ELR (cell line): ENCODE data around the gene HOXD12.
A peak's percentile ranks its signal among the peaks of the same experiment; 100 is the strongest.

Experiments
- DNase-seq: peaks from one replicate; pipeline ENCODE4 v3.0.0-alpha.2; 2015; ENCODE audit warnings: low read depth

HOXD12 gene

DNA sequence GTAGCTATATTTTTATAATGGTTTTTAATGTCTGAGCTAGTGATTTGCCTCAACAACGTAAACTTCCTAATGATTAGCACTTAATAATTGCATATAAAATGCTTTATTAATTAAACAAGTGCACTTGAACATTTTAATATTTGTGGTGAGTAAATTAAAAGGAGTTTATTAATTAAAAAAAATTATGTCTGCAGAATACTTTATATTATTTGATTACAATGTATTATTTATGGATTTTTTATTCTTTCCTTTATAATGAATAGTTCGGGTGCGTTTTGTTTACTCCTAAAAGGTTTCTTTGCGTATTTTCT is 32.2 kb downstream of the HOXD12 start:
- no peak for DNase-seq

GRCh38 chr2:176132205-176133171 is 32.9 kb downstream of the HOXD12 start:
- peak; percentile 43 for DNase-seq

DNA sequence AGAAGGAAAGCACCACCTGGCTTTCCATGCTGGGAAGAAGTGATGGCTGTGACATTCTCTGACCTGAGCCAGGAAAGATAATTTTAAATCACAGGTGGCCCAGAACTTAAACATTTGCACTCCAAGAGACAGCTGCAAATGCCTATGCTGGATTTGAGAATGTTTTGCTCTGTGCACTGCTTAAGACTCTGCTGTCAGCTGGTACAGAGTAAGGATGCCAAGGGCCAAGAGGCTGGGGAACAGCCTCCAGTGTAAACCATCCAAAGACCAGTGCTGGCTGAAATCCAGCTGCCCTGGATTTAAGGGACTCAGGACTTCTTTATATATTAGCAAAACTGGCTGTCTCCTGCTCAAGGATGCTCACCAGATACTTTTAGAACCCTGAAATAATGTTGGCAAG is 33.8 kb downstream of the HOXD12 start:
- DNase-seq, result no peak

- DNase-seq, result no peak
Observed at GRCh38 chr2:176134035-176134434, 34.4 kb downstream of the HOXD12 start.

DNA sequence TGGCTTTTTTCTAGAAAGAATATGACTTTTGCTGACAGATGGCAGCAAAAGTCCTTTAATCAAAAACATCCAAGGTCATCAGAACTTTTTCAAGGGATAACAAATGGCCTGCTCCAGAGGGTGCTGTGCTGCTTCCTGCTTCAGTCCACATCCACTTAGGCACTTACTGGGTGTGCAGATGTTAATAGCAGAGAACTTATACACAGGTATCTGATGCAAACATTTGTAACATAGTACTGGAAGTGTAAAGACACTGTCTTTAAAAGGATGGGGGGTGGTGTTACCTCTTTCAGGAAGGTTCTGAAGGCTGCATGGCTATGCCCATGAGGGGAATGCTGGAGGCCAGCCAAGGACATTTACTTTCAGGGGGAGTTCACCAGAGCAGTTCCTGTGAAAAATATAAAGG is 35.4 kb downstream of the HOXD12 start:
- peak; percentile 66 for DNase-seq

GRCh38 chr2:176136374-176137251 is 37.0 kb downstream of the HOXD12 start:
- DNase-seq, result peak; percentile 61

DNA sequence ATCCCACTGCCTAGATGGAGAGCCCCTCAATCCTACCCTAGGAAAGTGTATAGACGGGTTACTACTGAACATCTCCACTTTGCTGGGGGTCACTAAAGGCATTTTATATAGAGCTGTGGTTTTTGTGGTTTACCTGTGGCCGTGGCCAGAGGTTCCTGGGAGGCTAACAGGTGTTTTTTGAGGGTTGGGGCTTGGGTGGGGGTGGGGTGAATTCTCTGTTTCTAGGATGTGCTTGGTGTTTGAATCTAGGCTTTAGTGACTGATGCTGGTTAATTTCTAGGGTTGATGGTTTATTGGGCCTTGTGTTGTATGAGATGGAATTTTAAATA is 37.6 kb downstream of the HOXD12 start:
- DNase-seq, result no peak

GRCh38 chr2:176137906-176138305 is 38.3 kb downstream of the HOXD12 start:
- DNase-seq, result no peak

DNA sequence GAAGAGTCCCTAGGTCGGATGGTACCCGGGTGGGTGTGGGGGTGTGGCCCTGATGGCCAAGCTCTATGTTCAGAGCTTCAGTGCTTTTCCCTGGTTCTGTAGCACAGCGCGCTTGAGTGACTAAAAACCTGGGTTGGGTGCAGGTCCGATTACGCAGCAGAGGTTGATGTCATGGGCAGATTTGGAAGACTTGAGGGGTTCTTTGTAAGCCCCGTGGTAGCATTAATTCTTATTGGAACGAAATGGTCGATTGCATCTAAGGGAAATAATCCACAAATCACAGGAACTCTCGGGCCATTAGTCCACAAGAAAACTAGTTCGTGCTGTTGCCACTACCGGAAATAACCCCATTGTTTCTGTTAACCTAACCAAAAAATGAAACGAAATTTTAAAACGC is 38.9 kb downstream of the HOXD12 start:
- no peak for DNase-seq

DNA sequence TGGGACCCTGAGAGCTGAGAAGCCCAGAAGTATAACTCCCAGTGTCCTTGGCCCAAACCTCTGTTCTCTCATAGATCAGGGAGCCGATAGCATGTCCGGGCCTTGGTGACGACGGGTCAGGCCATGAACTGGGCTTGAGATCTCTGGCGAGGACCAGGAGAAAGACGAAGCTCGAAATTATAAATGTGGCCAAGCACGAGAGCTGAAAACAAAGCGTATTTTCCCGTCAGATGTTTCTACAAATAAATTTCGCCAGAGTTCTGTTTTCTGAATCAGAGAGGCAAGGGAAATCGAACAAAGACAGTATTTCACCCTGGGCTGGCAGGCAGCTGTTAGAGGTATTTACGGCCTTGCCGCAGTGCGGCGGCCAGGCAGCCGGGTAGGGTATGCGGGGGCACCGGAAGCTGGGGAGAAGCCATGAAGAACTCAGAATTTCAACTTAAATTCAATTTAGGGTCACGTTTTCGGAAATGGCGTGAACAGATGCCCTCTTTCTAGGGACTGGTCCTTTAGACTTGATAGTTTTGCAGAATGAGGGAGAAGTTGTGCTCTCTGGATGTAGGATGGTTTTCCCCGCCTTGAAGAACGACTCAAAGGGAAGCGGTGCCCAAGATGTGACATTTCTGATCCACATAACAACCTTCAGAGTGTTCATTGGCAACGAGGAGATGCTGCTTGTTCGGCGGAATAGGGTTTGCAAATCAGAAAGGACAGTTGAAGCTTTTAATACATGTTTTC is 39.5 kb downstream of the HOXD12 start:
- DNase-seq, result no peak

DNA sequence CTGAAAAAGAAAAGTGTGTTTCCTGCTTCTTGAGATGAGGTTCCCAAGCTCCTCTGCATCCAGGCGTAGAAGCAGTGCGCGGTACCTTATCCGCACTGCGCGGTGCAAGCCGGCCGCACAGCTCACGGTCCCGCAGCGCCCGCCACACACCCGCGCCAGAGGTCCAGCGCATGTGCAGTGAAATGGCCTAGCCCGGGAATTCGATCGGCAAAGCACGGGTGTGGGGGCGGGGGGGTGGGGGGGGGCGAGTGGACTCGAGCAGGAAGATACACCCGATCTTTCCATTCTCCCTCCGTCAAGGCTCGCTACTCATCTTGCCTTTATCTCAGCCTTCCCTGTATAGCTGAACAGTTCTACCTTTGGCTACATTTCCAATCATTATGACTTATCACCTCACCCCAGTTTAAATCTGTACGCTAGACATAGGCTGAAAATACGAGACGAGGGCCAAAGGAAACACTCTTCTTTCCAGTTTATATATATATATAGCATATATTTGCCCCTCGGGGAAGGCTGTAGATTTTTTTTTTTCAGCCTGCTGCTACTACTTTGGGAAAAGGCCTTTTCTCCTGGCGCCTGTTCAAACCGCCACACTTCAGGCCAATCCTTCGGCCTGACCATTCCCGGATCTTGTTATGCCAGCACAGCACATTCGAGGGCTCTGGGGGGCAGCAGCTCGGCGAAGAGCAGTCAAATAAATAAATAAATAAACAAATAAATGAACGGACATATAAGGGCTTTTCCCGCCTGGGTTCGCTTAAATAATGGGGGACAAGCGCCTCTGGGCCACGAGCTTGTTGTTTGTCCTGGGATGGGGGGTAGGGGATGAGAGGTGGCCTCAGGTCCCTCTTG is 40.3 kb downstream of the HOXD12 start:
- DNase-seq, result no peak

DNA sequence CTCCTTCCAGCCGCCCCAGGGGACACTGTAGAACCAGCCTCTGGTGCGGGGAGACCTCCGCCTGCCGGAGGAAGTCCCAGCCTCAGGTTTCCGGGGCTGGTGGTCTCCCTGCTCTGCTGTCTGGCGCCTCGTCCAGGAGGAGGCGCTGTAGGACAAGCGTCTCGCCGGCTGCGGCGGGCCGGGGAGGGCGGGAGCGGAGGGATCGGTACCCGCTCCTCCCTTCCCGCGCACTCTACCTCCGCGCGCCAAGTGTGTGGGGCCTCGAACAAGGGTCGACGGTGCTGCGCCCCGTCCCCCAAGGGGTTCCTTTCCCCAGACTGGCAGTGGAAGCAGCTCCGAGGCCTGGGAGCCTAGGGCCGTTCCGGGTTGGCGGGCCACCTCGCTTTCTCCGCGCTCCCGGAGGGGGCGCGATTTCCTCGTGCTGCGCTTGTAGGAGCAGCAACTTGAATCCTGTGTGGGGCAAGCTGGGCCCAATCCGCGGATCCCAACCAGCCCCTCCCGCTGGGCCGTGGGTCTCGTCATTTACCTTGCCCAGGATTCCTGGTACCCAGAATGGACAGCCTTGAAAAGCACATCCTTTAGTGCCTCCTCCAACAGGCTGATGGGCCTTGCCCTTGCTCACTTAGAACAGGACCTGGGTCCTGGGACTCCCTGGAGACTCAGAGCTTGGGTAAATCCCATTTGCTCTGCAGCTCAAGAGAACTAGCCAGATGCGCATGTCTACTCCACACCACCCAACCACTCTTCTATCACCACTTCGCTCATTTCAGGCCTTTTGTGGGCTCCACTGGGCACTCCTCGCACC is 41.1 kb downstream of the HOXD12 start:
- DNase-seq, result peak; percentile 69

DNA sequence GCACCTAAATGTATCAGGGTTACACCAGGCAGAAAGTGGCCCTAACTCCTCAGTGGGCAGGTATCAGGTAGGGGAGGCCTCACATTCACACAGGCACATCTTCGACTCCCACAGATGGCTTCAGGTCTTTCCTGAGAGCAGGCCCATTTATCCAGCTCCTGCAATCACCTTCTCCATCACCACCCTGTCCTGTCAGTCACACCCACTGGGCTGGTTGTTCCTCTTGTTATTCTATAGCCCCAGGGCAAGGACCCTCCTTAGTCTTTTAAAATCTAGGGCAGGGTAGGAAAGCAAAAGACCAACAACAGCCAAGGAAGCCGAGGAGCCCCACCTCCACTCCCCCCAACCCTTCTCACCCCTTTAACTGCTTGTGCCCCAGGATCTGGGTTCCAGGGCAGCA is 42.7 kb downstream of the HOXD12 start:
- no peak for DNase-seq

- no peak for DNase-seq
Observed at GRCh38 chr2:176145085-176145969, 45.7 kb downstream of the HOXD12 start.

- DNase-seq, result no peak
Observed at GRCh38 chr2:176146101-176146500, 46.5 kb downstream of the HOXD12 start.

DNA sequence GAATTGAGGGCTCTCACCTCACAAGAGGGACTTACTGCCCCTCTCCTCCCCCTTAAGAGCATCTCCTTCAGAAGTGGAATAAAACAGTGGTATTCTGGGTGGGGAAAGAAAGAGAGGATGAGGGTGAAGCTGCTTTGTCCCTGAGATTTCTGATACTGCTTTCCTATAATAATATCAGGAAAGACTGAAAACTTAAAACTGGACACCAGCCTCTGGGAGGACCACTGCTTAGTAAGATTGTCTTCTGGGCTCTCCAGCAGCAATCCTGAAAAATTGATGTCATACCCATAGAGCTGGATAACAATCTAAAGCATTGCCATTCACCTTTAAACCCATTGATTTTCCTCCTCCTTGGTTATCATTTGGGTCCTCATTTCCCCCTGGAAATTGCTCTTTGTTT is 47.0 kb downstream of the HOXD12 start:
- no peak for DNase-seq

- no peak for DNase-seq
Observed at GRCh38 chr2:176147210-176147799, 47.7 kb downstream of the HOXD12 start.

GRCh38 chr2:176147800-176148496 is 48.4 kb downstream of the HOXD12 start:
- DNase-seq, result no peak
